Prostate gland (tissue), 2 donors: ENCODE data around the gene RNF26. TPM values are rescaled to one million over a fixed set of nuclear protein-coding genes. Genes with fewer than 3 reads are reported as not detected.

Experiments
- DNase-seq: peaks from one replicate; pipeline ENCODE4 v3.0.0-alpha.2; 2019; ENCODE audit warnings: low spot score
- H3K27ac ChIP-seq, 2 donors: fragments of 200-600 bp; sonication (generic); 2 replicates each; pipeline ENCODE4 v1.5.1; 2017 to 2019
- H3K27me3 ChIP-seq: fragments of 200-600 bp; sonication (generic); replicated peaks from 2 replicates; pipeline ENCODE4 v1.5.1; 2019; ENCODE audit not compliant: insufficient read depth
- H3K36me3 ChIP-seq, 2 donors: fragments of 200-600 bp; sonication (generic); 1 replicate in 1 of 2; 2 replicates in 1 of 2; pipeline versions ENCODE4 v1.5.1 to v1.8.1; 2017 to 2019
- H3K4me1 ChIP-seq: fragments of 200-600 bp; sonication (generic); replicated peaks from 2 replicates; pipeline ENCODE4 v1.5.1; 2019
- H3K4me3 ChIP-seq, 2 donors: fragments of 200-600 bp; sonication (generic); 2 replicates each; pipeline ENCODE4 v1.5.1; 2017 to 2019
- H3K9me3 ChIP-seq: fragments of 200-600 bp; sonication (generic); 2 replicates; pipeline ENCODE4 v1.5.1; 2017
- CTCF ChIP-seq, 4 experiments: fragments of 200-600 bp in 2 of 4; fragments of 450-650 bp in 2 of 4; sonication (generic) in 2 of 4; IDR thresholded peaks; 1 replicate in 3 of 4; 2 replicates in 1 of 4; pipeline ENCODE4 v1.5.1; 2016 to 2019; ENCODE audit warnings: antibody characterized with exemption in 4 of 4, mild to moderate bottlenecking in 2 of 4, moderate library complexity in 2 of 4
- POLR2A ChIP-seq: fragments of 450-650 bp; IDR thresholded peaks from one replicate; pipeline ENCODE4 v1.6.1; 2016; ENCODE audit warnings: antibody characterized with exemption, mild to moderate bottlenecking
- POLR2AphosphoS5 ChIP-seq: sonication (generic); formaldehyde crosslinking; IDR thresholded peaks from one replicate; pipeline ENCODE4 v1.6.1; 2017; ENCODE audit warnings: antibody characterized with exemption
- WGBS: methylation state at CpG from one replicate; pipeline ENCODE4 v1.1.5; 2018; 5-methylcytosine and 5-hydroxymethylcytosine counted together
- intact Hi-C: fragments of 100-400 bp; cut with DNase I; formaldehyde crosslinking; loops from one replicate; pipeline ENCODE4 v1.14.2; 2022
- total RNA-seq, 2 donors: library from RNA; depleted of rRNA; stranded (reverse); fragments of >200 nt; gene quantifications; one replicate each; pipeline ENCODE4 v1.1.0, GENCODE V29; 2016

The RNF26 gene
- total RNA-seq, 2 donors from 2014 or later, result 17.6 to 34.2 TPM

GRCh38 chr11:119300198-119300964 lies 33.9 kb upstream of the RNF26 start:
- no peaks in the 10 kb centered on the region for H3K36me3 ChIP-seq
- no peak overlapping the region for H3K4me3 ChIP-seq
- H3K9me3 ChIP-seq, result no peaks in the 10 kb centered on the region
- WGBS, result 61% methylated on average over 3 of the region's 3 CpGs
- no peak for TF ChIP-seq CTCF (IDR thresholded peaks at IDR 0.05)
- no peak for TF ChIP-seq POLR2A
- TF ChIP-seq POLR2AphosphoS5, result no peak
- no peaks in the 10 kb centered on the region for H3K27me3 ChIP-seq
- intact Hi-C loops, result no loop called here
- no peak for DNase-seq
- H3K27ac ChIP-seq, result no peak overlapping the region
- no peaks in the 10 kb centered on the region for H3K4me1 ChIP-seq

GRCh38 chr11:119303227-119303718 lies 31.1 kb upstream of the RNF26 start:
- no peaks in the 10 kb centered on the region for H3K9me3 ChIP-seq
- H3K27ac ChIP-seq, result no peak overlapping the region
- no peaks in the 10 kb centered on the region for H3K36me3 ChIP-seq
- intact Hi-C loops, result no loop called here
- H3K4me1 ChIP-seq, result no peaks in the 10 kb centered on the region
- H3K27me3 ChIP-seq, result no peaks in the 10 kb centered on the region
- no peak for DNase-seq
- H3K4me3 ChIP-seq, result no peak overlapping the region
- TF ChIP-seq POLR2A (no peak), CTCF (IDR thresholded peaks at IDR 0.05) (no peak), POLR2AphosphoS5 (no peak)
- WGBS, result 83% methylated on average over 5 of the region's 5 CpGs

GRCh38 chr11:119305556-119306372 lies 28.6 kb upstream of the RNF26 start:
- no peaks in the 10 kb centered on the region for H3K36me3 ChIP-seq
- no peak overlapping the region for H3K4me3 ChIP-seq
- no peaks in the 10 kb centered on the region for H3K9me3 ChIP-seq
- TF ChIP-seq CTCF (IDR thresholded peaks at IDR 0.05), result no peak
- TF ChIP-seq POLR2AphosphoS5, result no peak
- no peak for TF ChIP-seq POLR2A
- intact Hi-C loops, result no loop called here
- no peaks in the 10 kb centered on the region for H3K4me1 ChIP-seq
- no peak for DNase-seq
- 79% methylated on average over 7 of the region's 7 CpGs for WGBS
- peak overlapping the region in 1 of 2 donors; percentile 5 for H3K27ac ChIP-seq
- H3K27me3 ChIP-seq, result no peaks in the 10 kb centered on the region

GRCh38 chr11:119306373-119306890 lies 27.9 kb upstream of the RNF26 start:
- Histone ChIP-seq H3K4me1 (no peaks in the 10 kb centered on the region), H3K27ac (peak overlapping the region in 1 of 2 donors; percentile 5), H3K4me3 (no peak overlapping the region), H3K27me3 (no peaks in the 10 kb centered on the region), H3K36me3 (no peaks in the 10 kb centered on the region), H3K9me3 (no peaks in the 10 kb centered on the region)
- 75% methylated on average over 5 of the region's 5 CpGs for WGBS
- intact Hi-C loops, result no loop called here
- TF ChIP-seq CTCF (IDR thresholded peaks at IDR 0.05) (no peak), POLR2AphosphoS5 (peak; percentile 30)
- DNase-seq, result no peak
